Measurements from ENCODE around the gene ATP9A.
"Not testable (repeated sequence)": the region's sequence is repeated elsewhere in the genome, so short reads cannot be mapped to it uniquely, and the experiment has no call there.

The ATP9A gene

GRCh38 chr20:51790256-51790655, 22.1 kb upstream of the ATP9A start:
- DNase-seq: no peak

GRCh38 chr20:51789434-51789833, 21.2 kb upstream of the ATP9A start:
- DNase-seq: no peak

- DNase-seq: no peak
These were observed 20.6 kb upstream of the ATP9A start for GRCh38 chr20:51788822-51789221.

DNA sequence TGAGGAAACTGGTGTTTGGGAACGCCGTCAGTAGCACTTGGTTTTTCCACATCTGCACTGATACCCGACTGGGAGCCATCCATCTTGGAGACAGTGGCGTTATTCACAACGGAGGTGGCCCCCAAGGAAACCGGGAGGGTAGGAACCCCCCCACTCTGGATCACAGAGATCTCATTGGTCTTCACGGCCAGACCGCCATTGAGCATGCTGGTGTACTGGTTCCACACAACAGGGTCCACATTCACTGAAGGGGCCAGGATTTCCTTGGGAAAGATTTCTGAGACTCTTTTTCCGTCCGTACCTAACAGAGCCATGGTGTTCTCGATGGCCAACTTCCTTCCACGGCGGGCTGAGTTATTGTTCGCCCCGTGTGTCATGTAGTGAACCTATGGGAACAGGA, 16.1 kb upstream of the ATP9A start:
- DNase-seq: no peak

DNA sequence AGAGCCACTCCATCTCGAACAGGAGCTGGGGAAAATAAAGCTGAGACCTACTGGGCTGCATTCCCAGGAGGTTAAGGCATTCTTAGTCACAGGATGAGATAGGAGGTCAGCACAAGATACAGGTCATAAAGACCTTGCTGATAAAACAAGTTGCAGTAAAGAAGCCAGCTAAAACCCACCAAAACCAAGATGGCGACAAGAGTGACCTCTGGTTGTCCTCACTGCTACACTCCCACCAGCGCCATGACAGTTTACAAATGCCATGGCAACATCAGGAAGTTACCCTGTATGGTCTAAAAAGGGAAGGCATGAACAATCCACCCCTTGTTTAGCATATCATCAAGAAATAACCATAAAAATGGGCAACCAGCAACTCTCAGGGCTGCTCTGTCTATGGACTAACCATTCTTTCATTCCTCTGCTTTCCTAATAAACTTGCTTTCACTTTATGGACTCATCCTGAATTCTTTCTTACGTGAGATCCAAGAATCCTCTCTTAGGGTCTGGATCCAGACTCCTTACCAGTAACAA, 10.1 kb upstream of the ATP9A start:
- not testable (repeated sequence) for DNase-seq

- DNase-seq: no peak
These were observed 7.1 kb upstream of the ATP9A start for GRCh38 chr20:51775241-51775640.

DNA sequence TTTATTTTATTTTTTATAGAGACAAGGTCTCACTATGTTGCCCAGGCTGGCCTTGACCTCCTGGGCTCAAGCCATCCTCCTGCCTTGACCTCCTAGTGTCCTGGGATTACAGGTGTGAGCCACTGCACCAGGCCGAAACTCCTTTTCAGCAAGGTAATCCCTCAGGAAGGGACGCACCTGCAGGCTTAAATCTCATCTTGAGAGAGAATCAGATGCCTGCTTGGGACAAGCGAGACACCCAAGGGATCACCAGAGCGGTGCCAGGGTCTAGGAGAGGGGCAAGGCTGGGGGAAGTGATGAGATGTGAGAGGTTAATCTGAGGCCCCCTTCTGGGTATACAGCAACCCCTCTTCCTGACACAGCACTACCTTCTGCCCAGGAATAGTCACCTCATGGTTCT, 4.0 kb upstream of the ATP9A start:
- DNase-seq: no peak

DNA sequence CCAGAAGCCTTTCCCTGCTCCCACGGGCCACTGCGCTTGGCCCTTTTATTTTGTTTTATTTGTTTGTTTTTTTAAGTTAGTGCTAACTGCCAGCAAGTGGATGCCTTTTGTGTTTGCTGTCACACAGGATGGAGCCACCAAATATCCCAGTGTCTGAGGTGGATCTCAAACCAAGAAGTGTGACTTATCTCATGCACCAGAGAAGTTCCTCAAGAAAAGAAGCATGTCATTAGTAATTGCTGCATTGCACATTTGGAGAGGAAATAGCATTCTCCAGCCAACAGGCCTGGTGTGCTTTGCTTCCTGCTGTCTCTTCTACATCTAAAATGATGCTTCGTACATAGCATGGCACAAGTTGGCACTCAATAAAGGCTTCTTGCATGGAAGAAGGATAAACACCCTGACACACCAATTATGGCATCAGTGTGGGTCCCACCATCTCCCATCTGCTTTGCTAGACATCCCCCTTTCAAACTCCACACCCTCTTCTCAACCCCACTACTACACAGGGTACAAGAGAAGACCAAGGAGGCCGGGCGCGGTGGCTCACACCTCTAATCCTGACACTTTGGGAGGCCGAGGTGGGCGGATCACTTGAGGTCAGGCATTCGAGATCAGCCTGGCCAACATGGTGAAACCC, 1.9 kb upstream of the ATP9A start:
- no peak for DNase-seq

- no peak for DNase-seq
These were observed 748 bp upstream of the ATP9A start for GRCh38 chr20:51768759-51769517.

GRCh38 chr20:51766994-51767866, 960 bp downstream of the ATP9A start:
- DNase-seq: no peak

GRCh38 chr20:51765381-51765780, 2.8 kb downstream of the ATP9A start:
- not testable (repeated sequence) for DNase-seq

DNA sequence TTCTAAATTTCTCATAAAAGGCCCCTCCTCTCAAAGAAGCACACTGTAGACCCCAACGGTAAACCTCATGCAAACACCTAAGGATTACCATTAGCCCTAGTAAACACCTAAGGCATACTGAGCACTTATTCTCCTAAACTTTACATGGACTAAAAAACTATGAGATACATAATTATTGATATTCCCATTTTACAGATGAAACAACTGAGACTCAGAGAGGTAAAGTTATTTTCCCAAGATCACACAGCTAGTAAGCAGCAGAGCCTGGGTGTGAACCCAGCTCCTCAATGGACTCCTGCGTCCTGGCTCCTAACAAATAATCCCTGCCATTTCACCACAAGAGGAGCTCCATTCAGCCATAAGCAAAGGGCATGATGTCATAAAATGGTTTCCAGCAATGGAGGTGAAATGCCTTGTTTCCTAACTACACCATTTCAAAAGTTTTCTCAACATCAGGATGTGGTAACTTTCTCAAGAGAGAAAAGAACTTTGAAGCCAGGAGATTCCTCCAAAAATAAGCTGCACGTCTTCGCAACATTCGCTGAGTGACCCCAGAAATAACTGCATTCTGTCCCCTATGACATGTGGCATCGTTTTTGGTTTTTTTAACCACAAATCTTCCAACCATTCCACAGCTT, 4.1 kb downstream of the ATP9A start:
- no peak for DNase-seq

DNA sequence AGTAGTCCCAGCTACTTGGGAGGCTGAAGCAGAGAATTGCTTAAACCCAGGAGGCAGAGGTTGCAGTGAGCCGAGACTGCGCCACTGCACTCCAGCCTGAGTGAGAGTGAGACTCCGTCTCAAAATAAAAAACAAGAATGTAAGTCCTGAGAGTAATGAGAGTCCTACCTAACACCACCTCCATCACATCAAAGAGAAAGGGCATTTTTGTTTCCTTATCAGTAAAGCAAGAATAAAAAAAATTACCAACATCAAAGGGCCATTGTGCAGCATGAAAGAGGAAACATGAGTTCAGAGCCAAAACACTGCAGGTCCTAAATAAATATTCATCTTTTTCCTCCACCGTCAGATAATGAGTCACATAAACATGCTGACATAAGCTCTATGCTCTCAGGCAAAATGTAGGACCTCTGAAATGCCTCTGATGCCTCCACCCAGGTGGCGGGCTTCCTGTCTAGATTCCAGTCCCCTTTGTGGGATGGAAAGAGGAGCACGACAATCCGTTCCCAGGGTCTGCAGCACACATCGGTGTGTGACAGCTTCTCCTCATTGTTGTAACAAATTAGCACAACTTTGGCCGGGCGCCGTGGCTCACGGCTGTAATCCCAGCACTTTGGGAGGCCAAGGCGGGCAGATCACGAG, 7.2 kb downstream of the ATP9A start:
- DNase-seq: no peak

- DNase-seq: no peak
These were observed 8.2 kb downstream of the ATP9A start for GRCh38 chr20:51759769-51760510.

- DNase-seq: no peak
These were observed 9.1 kb downstream of the ATP9A start for GRCh38 chr20:51758978-51759544.

GRCh38 chr20:51757226-51757625, 11.0 kb downstream of the ATP9A start:
- DNase-seq: no peak

- no peak for DNase-seq
These were observed 11.5 kb downstream of the ATP9A start for GRCh38 chr20:51756653-51757052.

GRCh38 chr20:51753220-51753619, 15.0 kb downstream of the ATP9A start:
- not testable (repeated sequence) for DNase-seq

DNA sequence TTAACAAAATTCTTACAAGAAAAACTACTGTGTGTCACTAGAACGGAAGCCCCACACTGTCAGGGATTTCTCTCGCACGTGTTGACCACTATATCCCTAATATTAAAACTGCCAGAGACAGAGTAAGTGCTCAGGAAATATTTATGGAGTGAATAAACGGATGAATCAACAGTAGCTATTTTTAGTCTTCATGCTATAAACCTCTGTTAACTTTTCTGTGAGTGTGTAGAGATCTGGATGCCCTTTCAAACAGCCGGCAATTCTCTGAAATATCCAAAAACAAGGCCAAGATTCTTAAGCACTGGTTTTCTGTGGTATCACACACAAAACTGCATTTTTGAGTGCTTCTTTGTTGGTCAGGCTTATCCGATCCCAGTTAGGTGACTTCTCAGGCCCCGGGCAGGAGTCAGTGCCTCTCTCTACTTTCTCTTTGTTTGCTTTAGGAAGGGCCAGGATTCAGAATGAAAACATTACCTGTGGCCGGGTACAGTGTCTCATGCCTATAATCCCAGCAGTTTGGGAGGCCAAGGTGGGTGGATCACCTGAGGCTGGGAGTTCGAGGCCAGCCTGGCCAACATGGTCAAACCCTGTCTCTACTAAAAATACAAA, 15.7 kb downstream of the ATP9A start:
- DNase-seq: no peak

DNA sequence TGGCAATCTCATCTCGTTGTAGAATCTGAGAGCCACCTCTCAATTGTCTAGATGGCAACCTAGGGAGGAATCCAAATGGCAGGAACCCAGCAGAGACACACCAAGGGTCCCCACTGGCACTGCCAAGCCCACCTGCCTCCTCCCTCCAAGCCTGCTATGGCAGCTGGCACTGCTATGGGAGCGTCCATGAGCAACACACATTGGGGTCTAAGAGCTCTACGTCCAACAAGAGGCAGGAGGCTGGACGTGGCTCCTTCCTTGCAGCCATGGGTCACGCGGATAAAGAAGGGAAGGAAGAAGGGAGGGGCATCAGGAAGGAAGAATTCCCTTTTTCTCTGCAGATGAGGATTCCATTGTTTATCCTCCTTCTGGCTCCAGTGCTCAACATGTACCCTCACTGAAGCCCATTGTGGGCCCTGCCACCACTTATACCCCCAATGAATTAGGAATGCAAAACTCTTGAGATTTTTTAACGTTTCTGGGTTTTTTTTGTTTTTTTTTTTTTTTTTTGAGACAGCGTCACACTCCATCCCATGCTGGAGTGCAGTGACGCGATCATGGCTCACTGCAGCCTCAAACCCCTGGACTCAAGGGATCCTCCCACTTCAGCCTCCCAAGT, 17.3 kb downstream of the ATP9A start:
- no peak for DNase-seq

Data from GDM1 (cell line).